GM12873 (cell line): ENCODE measurements around the gene NAP1L1.

Experiments
- CTCF ChIP-seq: IDR thresholded peaks from 2 replicates; pipeline ENCODE4 v1.5.1; 2012; ENCODE audit warnings: low read depth, mild to moderate bottlenecking, moderate library complexity, low read length, control low read depth; ENCODE audit not compliant: insufficient read depth; ENCODE audit errors: missing control alignments

Gene NAP1L1

GRCh38 chr12:76003355-76003638 is 81.2 kb downstream of the NAP1L1 start:
- no peak for TF ChIP-seq CTCF

GRCh38 chr12:76002598-76003354 is 81.7 kb downstream of the NAP1L1 start:
- no peak for TF ChIP-seq CTCF

- no peak for TF ChIP-seq CTCF
These were observed 86.0 kb downstream of the NAP1L1 start for GRCh38 chr12:75998292-75999063.

- no peak for TF ChIP-seq CTCF
These were observed 86.8 kb downstream of the NAP1L1 start for GRCh38 chr12:75997658-75998057.

- TF ChIP-seq CTCF = no peak
These were observed 87.5 kb downstream of the NAP1L1 start for GRCh38 chr12:75996861-75997447.

- no peak for TF ChIP-seq CTCF
These were observed 88.8 kb downstream of the NAP1L1 start for GRCh38 chr12:75995691-75996090.

GRCh38 chr12:75994069-75994740 is 90.3 kb downstream of the NAP1L1 start:
- no peak for TF ChIP-seq CTCF
